Neural crest cell (in vitro differentiated cells): ENCODE measurements around the gene ADGRV1. TPM values are rescaled to one million over a fixed set of nuclear protein-coding genes. Genes with fewer than 3 reads are reported as not detected.
"Not testable (repeated sequence)": the region's sequence is repeated elsewhere in the genome, so short reads cannot be mapped to it uniquely, and the experiment has no call there.

ENCODE experiments used
- DNase-seq: peaks from one replicate; pipeline ENCODE4 v3.0.0; 2021; ENCODE audit warnings: low read depth, mixed read lengths, low spot score
- H3K27ac Mint-ChIP-seq: one replicate; pipeline ENCODE4 v1.8.0; 2021; ENCODE audit warnings: mild to moderate bottlenecking, mixed read lengths; ENCODE audit not compliant: unreplicated experiment
- H3K27me3 Mint-ChIP-seq: 2 replicates; pipeline ENCODE4 v1.8.0; 2021; ENCODE audit warnings: low read depth, mild to moderate bottlenecking, mixed read lengths
- H3K36me3 Mint-ChIP-seq: 2 replicates; pipeline ENCODE4 v1.8.0; 2021; ENCODE audit warnings: low read depth, mild to moderate bottlenecking, mixed read lengths
- H3K4me1 Mint-ChIP-seq: 2 replicates; pipeline ENCODE4 v1.8.0; 2021; ENCODE audit warnings: mixed read lengths
- H3K4me3 Mint-ChIP-seq: one replicate; pipeline ENCODE4 v1.8.0; 2021; ENCODE audit warnings: mild to moderate bottlenecking, mixed read lengths
- H3K9me3 Mint-ChIP-seq: 2 replicates; pipeline ENCODE4 v1.8.0; 2021; ENCODE audit warnings: mixed read lengths
- CTCF ChIP-seq: fragments of 200-600 bp; sonication (generic); conservative IDR thresholded peaks from 2 replicates; pipeline ENCODE4 v1.5.0; 2021; ENCODE audit warnings: antibody characterized with exemption, mild to moderate bottlenecking
- total RNA-seq: library from RNA; stranded (reverse); gene quantifications from 2 replicates; pipeline ENCODE4 v1.2.1, GENCODE V29; 2021

The ADGRV1 gene
- total RNA-seq, 1 donor from 2014 or later, result 43.4 TPM

DNA sequence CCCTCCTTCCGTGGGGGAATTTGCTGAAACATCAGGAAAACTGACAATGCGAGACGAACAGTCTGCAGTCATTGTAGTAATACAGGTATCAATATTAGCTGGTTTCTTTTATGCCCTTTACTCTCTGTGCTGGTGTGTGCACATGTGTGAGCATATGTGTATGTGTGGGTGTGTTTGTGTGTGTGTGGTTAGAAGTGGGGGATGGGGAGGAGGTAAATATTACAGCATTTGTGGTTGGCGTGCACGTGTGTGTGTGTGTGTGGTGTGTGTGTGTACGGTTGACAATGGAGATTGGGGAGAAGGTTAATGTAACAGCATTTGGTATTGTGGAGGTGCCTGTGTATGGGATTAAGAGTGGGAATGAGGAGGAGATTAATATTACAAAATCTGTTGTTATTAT is 219.4 kb downstream of the ADGRV1 start:
- Mint-ChIP-seq H3K27me3 (no peaks in the 10 kb centered on the region), H3K36me3 (no peaks in the 10 kb centered on the region), H3K4me1 (no peaks in the 10 kb centered on the region), H3K9me3 (no peaks in the 10 kb centered on the region), H3K4me3 (no peak overlapping the region), H3K27ac (no peak overlapping the region)
- no peak for TF ChIP-seq CTCF
- DNase-seq, result no peak

DNA sequence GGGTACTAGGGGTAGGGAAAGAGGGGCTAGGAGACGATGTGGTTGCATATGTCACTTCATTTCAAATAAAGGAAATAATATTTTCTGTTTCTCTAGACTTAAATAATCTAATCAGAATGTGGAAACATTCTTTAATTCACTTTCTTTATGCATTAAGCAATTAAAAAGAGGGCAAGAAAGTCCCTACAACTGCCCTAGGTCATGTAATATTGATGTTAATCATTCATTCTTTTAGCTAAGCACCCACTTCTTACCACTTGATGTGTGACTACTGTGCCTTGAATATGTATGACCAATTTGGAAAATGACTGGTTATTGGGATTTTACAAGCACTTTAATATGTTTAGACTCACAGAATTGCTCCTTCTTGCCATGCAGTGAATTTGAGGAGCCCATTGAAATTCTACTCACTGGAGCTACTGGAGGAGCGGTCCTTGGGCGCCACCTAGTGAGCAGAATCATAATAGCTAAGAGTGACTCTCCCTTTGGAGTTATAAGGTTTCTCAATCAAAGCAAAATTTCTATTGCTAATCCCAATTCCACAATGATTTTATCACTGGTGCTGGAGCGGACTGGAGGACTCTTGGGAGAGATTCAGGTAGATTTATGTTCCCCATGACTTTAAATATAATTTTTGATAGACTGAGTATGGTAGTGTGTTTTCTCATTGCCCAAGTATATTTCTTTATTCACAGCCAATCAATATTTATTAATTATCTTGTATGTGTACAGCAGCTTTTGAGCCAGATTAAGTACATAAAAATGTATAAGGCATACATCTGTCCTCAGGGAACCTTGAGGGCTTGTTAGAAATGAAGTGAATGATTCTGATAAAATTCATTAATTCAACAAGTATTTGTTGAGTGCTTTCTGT is 225.1 kb downstream of the ADGRV1 start:
- H3K36me3 Mint-ChIP-seq, result peaks cover 5% of the 10 kb centered on the region
- no peak overlapping the region for H3K4me3 Mint-ChIP-seq
- DNase-seq, result peak; percentile 90
- H3K4me1 Mint-ChIP-seq, result no peaks in the 10 kb centered on the region
- no peaks in the 10 kb centered on the region for H3K27me3 Mint-ChIP-seq
- no peaks in the 10 kb centered on the region for H3K9me3 Mint-ChIP-seq
- TF ChIP-seq CTCF, result peak; percentile 95
- no peak overlapping the region for H3K27ac Mint-ChIP-seq

GRCh38 chr5:90786756-90787155 is 228.2 kb downstream of the ADGRV1 start:
- H3K36me3 Mint-ChIP-seq, result peaks cover 15% of the 10 kb centered on the region
- no peak overlapping the region for H3K4me3 Mint-ChIP-seq
- H3K4me1 Mint-ChIP-seq, result no peaks in the 10 kb centered on the region
- H3K27ac Mint-ChIP-seq, result no peak overlapping the region
- H3K27me3 Mint-ChIP-seq, result no peaks in the 10 kb centered on the region
- no peak for DNase-seq
- no peak for TF ChIP-seq CTCF
- H3K9me3 Mint-ChIP-seq, result no peaks in the 10 kb centered on the region

GRCh38 chr5:90792725-90793124 is 234.1 kb downstream of the ADGRV1 start:
- H3K27ac Mint-ChIP-seq, result no peak overlapping the region
- H3K36me3 Mint-ChIP-seq, result peaks cover 43% of the 10 kb centered on the region
- peaks cover 9% of the 10 kb centered on the region for H3K9me3 Mint-ChIP-seq
- no peak for TF ChIP-seq CTCF
- H3K4me1 Mint-ChIP-seq, result no peaks in the 10 kb centered on the region
- DNase-seq, result no peak
- no peaks in the 10 kb centered on the region for H3K27me3 Mint-ChIP-seq
- H3K4me3 Mint-ChIP-seq, result no peak overlapping the region

GRCh38 chr5:90793183-90793582 is 234.6 kb downstream of the ADGRV1 start:
- Mint-ChIP-seq H3K4me3 (no peak overlapping the region), H3K9me3 (peaks cover 14% of the 10 kb centered on the region), H3K27ac (no peak overlapping the region), H3K27me3 (no peaks in the 10 kb centered on the region), H3K36me3 (peaks cover 47% of the 10 kb centered on the region), H3K4me1 (no peaks in the 10 kb centered on the region)
- no peak for DNase-seq
- peak; percentile 21 for TF ChIP-seq CTCF

DNA sequence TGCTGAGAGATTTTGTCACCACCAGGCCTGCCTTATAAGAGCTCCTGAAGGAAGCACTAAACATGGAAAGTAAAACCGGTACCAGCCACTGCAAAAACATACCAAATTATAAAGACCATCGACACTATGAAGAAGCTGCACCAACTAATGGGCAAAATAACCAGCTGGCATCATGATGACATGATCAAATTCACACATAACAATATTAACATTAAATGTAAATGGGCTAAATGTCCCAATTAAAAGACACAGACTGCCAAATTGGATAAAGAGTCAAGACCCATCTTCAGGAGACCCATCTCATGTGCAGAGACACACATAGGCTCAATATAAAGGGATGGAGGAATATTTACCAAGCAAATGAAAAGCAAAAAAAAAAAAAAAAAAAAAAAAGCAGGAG is 238.3 kb downstream of the ADGRV1 start:
- H3K27ac Mint-ChIP-seq, H3K4me1 Mint-ChIP-seq, H3K27me3 Mint-ChIP-seq, DNase-seq, H3K4me3 Mint-ChIP-seq: not testable (repeated sequence)
- Mint-ChIP-seq H3K36me3 (peaks cover 46% of the 10 kb centered on the region), H3K9me3 (peaks cover 26% of the 10 kb centered on the region)

- H3K27me3 Mint-ChIP-seq, H3K4me1 Mint-ChIP-seq, H3K27ac Mint-ChIP-seq, H3K4me3 Mint-ChIP-seq, DNase-seq: not testable (repeated sequence)
- peaks cover 26% of the 10 kb centered on the region for H3K9me3 Mint-ChIP-seq
- peaks cover 35% of the 10 kb centered on the region for H3K36me3 Mint-ChIP-seq
Observed at GRCh38 chr5:90800082-90800481, 241.5 kb downstream of the ADGRV1 start.

DNA sequence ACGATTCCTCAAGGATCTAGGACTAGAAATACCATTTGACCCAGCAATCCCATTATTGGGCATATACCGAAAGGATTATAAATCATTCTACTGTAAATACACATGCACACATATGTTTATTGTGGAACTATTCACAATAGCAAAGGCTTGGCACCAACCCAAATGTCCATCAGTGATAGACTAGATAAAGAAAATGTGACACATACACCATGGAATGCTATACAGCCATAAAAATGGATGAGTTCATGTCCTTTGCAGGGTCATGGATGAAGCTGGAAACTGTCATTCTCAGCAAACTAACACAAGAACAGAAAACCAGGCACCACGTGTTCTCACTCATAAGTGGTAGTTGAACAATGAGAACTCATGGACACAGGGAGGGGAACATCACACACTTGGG is 241.9 kb downstream of the ADGRV1 start:
- not testable (repeated sequence) for DNase-seq, H3K4me1 Mint-ChIP-seq, H3K27ac Mint-ChIP-seq, H3K27me3 Mint-ChIP-seq, H3K4me3 Mint-ChIP-seq
- Mint-ChIP-seq H3K9me3 (peaks cover 26% of the 10 kb centered on the region), H3K36me3 (peaks cover 34% of the 10 kb centered on the region)
